ENCODE data around the gene ANKRD55. TPM values are rescaled to one million over a fixed set of nuclear protein-coding genes. Genes with fewer than 3 reads are reported as not detected.

Gene ANKRD55
- total and polyA plus RNA-seq, 11 donors, result 0.11 to 0.15 TPM; not detected in 9

DNA sequence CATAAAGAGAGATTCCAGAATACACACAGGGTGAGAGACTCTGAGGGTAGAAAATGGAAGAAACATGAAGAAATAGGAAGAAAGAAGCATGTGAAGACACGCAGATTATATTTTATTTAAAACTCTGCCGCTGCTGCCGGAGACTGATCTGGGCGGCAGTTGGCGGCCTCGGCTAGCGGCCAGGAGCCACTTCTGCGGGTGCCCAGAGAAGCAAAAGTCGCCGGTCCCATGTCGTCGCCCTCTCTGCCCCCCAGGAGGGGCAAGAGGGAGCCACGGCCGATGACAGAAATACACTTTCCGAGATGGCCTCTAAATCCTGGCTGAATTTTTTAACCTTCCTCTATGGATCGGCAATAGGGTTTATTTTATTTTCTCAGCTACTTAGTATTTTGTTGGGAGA is 40.9 kb downstream of the ANKRD55 start:
- intact Hi-C loops (cut with DNase I), result loop anchor here in 3 of 10 donors (5.0 to 10.0 kb wide), 3 partner anchors 200 to 477 kb away; partner anchors contain the start of genes SLC38A9 (in 2 of the 3) and IL6ST (in 1 of the 3)
- Histone ChIP-seq H3K27ac (no peak overlapping the region), H3K4me3 (no peak overlapping the region), H3K27me3 (no peaks in the 10 kb centered on the region), H3K4me1 (peaks cover 0 to 25% (median 0%) of the 10 kb centered on the region in 12 donors), H3K9me3 (peaks cover 0 to 5% (median 0%) of the 10 kb centered on the region in 12 donors), H3K36me3 (no peaks in the 10 kb centered on the region)
- no peak for ATAC-seq
- TF ChIP-seq, protein P1, sequence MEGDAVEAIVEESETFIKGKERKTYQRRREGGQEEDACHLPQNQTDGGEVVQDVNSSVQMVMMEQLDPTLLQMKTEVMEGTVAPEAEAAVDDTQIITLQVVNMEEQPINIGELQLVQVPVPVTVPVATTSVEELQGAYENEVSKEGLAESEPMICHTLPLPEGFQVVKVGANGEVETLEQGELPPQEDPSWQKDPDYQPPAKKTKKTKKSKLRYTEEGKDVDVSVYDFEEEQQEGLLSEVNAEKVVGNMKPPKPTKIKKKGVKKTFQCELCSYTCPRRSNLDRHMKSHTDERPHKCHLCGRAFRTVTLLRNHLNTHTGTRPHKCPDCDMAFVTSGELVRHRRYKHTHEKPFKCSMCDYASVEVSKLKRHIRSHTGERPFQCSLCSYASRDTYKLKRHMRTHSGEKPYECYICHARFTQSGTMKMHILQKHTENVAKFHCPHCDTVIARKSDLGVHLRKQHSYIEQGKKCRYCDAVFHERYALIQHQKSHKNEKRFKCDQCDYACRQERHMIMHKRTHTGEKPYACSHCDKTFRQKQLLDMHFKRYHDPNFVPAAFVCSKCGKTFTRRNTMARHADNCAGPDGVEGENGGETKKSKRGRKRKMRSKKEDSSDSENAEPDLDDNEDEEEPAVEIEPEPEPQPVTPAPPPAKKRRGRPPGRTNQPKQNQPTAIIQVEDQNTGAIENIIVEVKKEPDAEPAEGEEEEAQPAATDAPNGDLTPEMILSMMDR (IDR thresholded peaks at IDR 0.05), result no peak
- TF ChIP-seq POLR2A (IDR thresholded peaks at IDR 0.05), result no peak
- 92 to 95% (median 94%) methylated on average over 16 of the region's 16 CpGs for WGBS, 4 donors
- no peak for DNase-seq

GRCh38 chr5:56191656-56192055 is 41.5 kb downstream of the ANKRD55 start:
- 66 to 75% (median 69%) methylated on average over 3 of the region's 3 CpGs for WGBS, 4 donors
- TF ChIP-seq, protein P1 (IDR thresholded peaks at IDR 0.05), result no peak
- no peak for TF ChIP-seq POLR2A (IDR thresholded peaks at IDR 0.05)
- Histone ChIP-seq H3K36me3 (no peaks in the 10 kb centered on the region), H3K4me1 (peaks cover 0 to 25% (median 0%) of the 10 kb centered on the region in 12 donors), H3K27me3 (no peaks in the 10 kb centered on the region), H3K4me3 (no peak overlapping the region), H3K27ac (peak overlapping the region in 1 of 12 donors; percentile 8), H3K9me3 (peaks cover 0 to 5% (median 0%) of the 10 kb centered on the region in 12 donors)
- no peak for DNase-seq
- no peak for ATAC-seq
- intact Hi-C loops (cut with DNase I), result loop anchor here in 3 of 10 donors (5.0 to 10.0 kb wide), 3 partner anchors 199 to 477 kb away; partner anchors contain the start of genes SLC38A9 (in 2 of the 3) and IL6ST (in 1 of the 3)

- 34 to 52% (median 45%) methylated on average over 2 of the region's 2 CpGs for WGBS, 4 donors
- DNase-seq, result peak in 4 of 5 donors; percentile 43 to 68 (median 54)
- Histone ChIP-seq H3K9me3 (peaks cover 0 to 5% (median 0%) of the 10 kb centered on the region in 12 donors), H3K27me3 (no peaks in the 10 kb centered on the region), H3K4me3 (no peak overlapping the region), H3K36me3 (no peaks in the 10 kb centered on the region), H3K27ac (peak overlapping the region in 2 of 12 donors; percentile 48 to 53), H3K4me1 (peaks cover 0 to 25% (median 0%) of the 10 kb centered on the region in 12 donors)
- intact Hi-C loops (cut with DNase I), result loop anchor here in 3 of 10 donors (5.0 to 10.0 kb wide), 3 partner anchors 198 to 476 kb away; partner anchors contain the start of genes SLC38A9 (in 2 of the 3) and IL6ST (in 1 of the 3)
- peak in 3 of 4 donors; percentile 31 to 64 (median 52) for ATAC-seq
- no peak for TF ChIP-seq POLR2A (IDR thresholded peaks at IDR 0.05)
- TF ChIP-seq, protein P1 (IDR thresholded peaks at IDR 0.05), result no peak
These were observed 42.6 kb downstream of the ANKRD55 start for GRCh38 chr5:56190497-56190896.

- no peak overlapping the region for H3K4me3 ChIP-seq
- H3K36me3 ChIP-seq, result no peaks in the 10 kb centered on the region
- no peaks in the 10 kb centered on the region for H3K27me3 ChIP-seq
- DNase-seq, result no peak
- H3K4me1 ChIP-seq, result peaks cover 0 to 28% (median 0%) of the 10 kb centered on the region in 12 donors
- no peak overlapping the region for H3K27ac ChIP-seq
- no peak for TF ChIP-seq POLR2A (IDR thresholded peaks at IDR 0.05)
- TF ChIP-seq, protein P1 (IDR thresholded peaks at IDR 0.05), result no peak
- WGBS, 4 donors, result 86 to 91% (median 91%) methylated on average over 8 of the region's 8 CpGs
- intact Hi-C loops (cut with DNase I), result no loop called here
- ATAC-seq, result no peak
- peaks cover 0 to 4% (median 0%) of the 10 kb centered on the region in 12 donors for H3K9me3 ChIP-seq
These were observed 47.3 kb downstream of the ANKRD55 start for GRCh38 chr5:56185768-56186311.

All from heart left ventricle (tissue), 16 donors.